Measurements from ENCODE around the gene DHRSX. TPM values are rescaled to one million over a fixed set of nuclear protein-coding genes. Genes with fewer than 3 reads are reported as not detected.

DHRSX gene
- total RNA-seq, 1 donor from 2014 or later = 30.4 TPM

DNA sequence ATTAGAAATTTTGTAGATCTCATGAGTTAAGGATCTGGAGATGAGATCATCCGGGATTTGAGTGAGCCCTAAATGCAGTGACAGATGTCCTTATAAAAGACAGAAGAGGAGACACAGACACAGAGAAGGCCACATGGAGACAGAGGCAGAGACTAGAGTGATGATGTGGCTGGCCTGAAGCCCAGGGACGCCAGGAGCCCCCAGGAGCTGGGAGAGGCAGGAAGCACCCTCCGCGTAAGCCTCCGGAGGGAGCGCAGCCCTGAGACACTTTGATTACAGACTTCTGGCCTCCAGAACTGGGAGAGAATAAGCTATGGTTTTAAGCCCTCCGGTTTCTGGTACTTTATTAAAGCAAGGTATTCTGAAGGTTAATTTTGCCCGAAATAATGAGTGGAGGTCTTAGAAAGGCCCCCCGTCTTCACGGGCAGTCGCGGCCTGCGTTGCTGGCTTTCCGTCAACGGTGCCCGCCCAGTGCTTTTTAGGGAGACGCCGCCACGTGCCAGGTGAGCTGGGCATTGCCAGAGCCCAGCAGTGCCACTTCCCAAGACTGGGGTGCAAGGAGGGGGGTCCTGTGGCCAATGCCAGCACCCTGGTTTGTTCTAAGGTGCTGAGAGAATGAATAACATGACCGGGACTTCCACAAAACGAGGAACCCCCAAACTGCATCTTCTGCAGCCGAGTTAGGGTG, 8.1 kb downstream of the DHRSX start:
- peaks cover 4% of the 10 kb centered on the region for H3K4me1 Mint-ChIP-seq (ENCODE audit: low read depth, unreplicated experiment)
- H3K9me3 Mint-ChIP-seq (ENCODE audit: unreplicated experiment) = peaks cover 2% of the 10 kb centered on the region
- DNase-seq (ENCODE audit: low read depth) (no peak), FAIRE-seq (no peak)
- no peak overlapping the region for H3K4me3 Mint-ChIP-seq (ENCODE audit: unreplicated experiment)
- peaks cover 21% of the 10 kb centered on the region for H3K36me3 Mint-ChIP-seq (ENCODE audit: low read depth, unreplicated experiment)
- no peak overlapping the region for H3K9ac ChIP-seq (ENCODE audit: low read length)
- H3K79me2 ChIP-seq (ENCODE audit: insufficient read depth, low read length) = peaks cover 90% of the 10 kb centered on the region
- H3K36me3 ChIP-seq (ENCODE audit: insufficient read depth, low read length) = peaks cover 8% of the 10 kb centered on the region
- H3K9me3 ChIP-seq (ENCODE audit: insufficient read depth, low read depth, low read length) = no peaks in the 10 kb centered on the region
- no peak overlapping the region for H3K27ac Mint-ChIP-seq (ENCODE audit: unreplicated experiment)
- peaks cover 32% of the 10 kb centered on the region for H4K20me1 ChIP-seq (ENCODE audit: insufficient read depth, low read length)
- H3K4me1 ChIP-seq (ENCODE audit: insufficient read depth, low read length) = peaks cover 2% of the 10 kb centered on the region
- no peak overlapping the region for H3K27ac ChIP-seq (ENCODE audit: low read depth, low read length)
- H3K27me3 ChIP-seq (ENCODE audit: insufficient read depth, low read length) = no peaks in the 10 kb centered on the region
- H3K4me2 ChIP-seq (ENCODE audit: low read length) = no peak overlapping the region
- H3K27me3 Mint-ChIP-seq (ENCODE audit: low read depth, unreplicated experiment) = no peaks in the 10 kb centered on the region
- TF ChIP-seq, protein P1, sequence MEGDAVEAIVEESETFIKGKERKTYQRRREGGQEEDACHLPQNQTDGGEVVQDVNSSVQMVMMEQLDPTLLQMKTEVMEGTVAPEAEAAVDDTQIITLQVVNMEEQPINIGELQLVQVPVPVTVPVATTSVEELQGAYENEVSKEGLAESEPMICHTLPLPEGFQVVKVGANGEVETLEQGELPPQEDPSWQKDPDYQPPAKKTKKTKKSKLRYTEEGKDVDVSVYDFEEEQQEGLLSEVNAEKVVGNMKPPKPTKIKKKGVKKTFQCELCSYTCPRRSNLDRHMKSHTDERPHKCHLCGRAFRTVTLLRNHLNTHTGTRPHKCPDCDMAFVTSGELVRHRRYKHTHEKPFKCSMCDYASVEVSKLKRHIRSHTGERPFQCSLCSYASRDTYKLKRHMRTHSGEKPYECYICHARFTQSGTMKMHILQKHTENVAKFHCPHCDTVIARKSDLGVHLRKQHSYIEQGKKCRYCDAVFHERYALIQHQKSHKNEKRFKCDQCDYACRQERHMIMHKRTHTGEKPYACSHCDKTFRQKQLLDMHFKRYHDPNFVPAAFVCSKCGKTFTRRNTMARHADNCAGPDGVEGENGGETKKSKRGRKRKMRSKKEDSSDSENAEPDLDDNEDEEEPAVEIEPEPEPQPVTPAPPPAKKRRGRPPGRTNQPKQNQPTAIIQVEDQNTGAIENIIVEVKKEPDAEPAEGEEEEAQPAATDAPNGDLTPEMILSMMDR (IDR thresholded peaks at IDR 0.05; ENCODE audit: insufficient read depth, low read depth, low read length) = no peak
- TF ChIP-seq EZH2 (IDR thresholded peaks at IDR 0.05; ENCODE audit: insufficient read depth, low read length) = no peak
- H2AFZ ChIP-seq (ENCODE audit: low read depth, low read length) = no peak overlapping the region
- no peak overlapping the region for H3K4me3 ChIP-seq (ENCODE audit: insufficient read depth, low read depth, low read length)

DNA sequence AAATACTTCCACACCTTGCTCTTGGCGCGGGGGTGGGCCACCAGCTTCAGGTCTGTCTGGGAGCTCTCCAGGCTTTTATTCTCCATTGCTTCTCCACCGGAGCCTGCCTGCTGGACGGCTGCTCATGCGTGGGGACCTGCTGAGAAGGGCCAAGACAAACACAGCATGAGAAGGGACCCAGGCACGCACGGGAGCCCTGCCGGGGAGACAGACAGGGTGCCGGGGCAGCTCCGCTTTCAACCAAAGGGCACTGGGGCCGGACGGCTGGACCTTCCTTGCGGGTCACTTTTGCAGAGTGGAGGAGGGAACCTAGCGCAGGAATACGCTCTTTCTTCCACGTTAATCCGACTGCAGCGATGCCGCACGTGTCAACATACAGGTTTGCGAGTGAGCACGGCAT, 10.1 kb downstream of the DHRSX start:
- Histone ChIP-seq H2AFZ (ENCODE audit: low read depth, low read length) (no peak overlapping the region), H3K27me3 (ENCODE audit: insufficient read depth, low read length) (no peaks in the 10 kb centered on the region), H3K36me3 (ENCODE audit: insufficient read depth, low read length) (peaks cover 14% of the 10 kb centered on the region), H3K4me3 (ENCODE audit: insufficient read depth, low read depth, low read length) (no peak overlapping the region), H3K4me1 (ENCODE audit: insufficient read depth, low read length) (no peaks in the 10 kb centered on the region), H3K9ac (ENCODE audit: low read length) (no peak overlapping the region), H3K79me2 (ENCODE audit: insufficient read depth, low read length) (peaks cover 87% of the 10 kb centered on the region), H3K27ac (ENCODE audit: low read depth, low read length) (no peak overlapping the region), H3K9me3 (ENCODE audit: insufficient read depth, low read depth, low read length) (no peaks in the 10 kb centered on the region), H3K4me2 (ENCODE audit: low read length) (no peak overlapping the region), H4K20me1 (ENCODE audit: insufficient read depth, low read length) (peaks cover 31% of the 10 kb centered on the region)
- TF ChIP-seq, protein P1 (IDR thresholded peaks at IDR 0.05; ENCODE audit: insufficient read depth, low read depth, low read length) = no peak
- no peak for TF ChIP-seq EZH2 (IDR thresholded peaks at IDR 0.05; ENCODE audit: insufficient read depth, low read length)
- H3K9me3 Mint-ChIP-seq (ENCODE audit: unreplicated experiment) = peaks cover 2% of the 10 kb centered on the region
- no peak overlapping the region for H3K27ac Mint-ChIP-seq (ENCODE audit: unreplicated experiment)
- H3K4me1 Mint-ChIP-seq (ENCODE audit: low read depth, unreplicated experiment) = no peaks in the 10 kb centered on the region
- FAIRE-seq = no peak
- H3K4me3 Mint-ChIP-seq (ENCODE audit: unreplicated experiment) = no peak overlapping the region
- H3K27me3 Mint-ChIP-seq (ENCODE audit: low read depth, unreplicated experiment) = no peaks in the 10 kb centered on the region
- DNase-seq (ENCODE audit: low read depth) = no peak
- peaks cover 28% of the 10 kb centered on the region for H3K36me3 Mint-ChIP-seq (ENCODE audit: low read depth, unreplicated experiment)
